Liver (tissue), 9 donors: Measurements from ENCODE around the gene AFF2. TPM values are rescaled to one million over a fixed set of nuclear protein-coding genes. Genes with fewer than 3 reads are reported as not detected.

Experiments used
- DNase-seq: peaks from one replicate; pipeline ENCODE4 v3.0.0-alpha.2; 2017; ENCODE audit warnings: low spot score
- H3K27ac ChIP-seq, 2 donors: one replicate each; pipeline ENCODE4 v1.7.0; 2013; ENCODE audit warnings: inconsistent platforms in 2 of 2, low read length in 2 of 2, control low read depth in 1 of 2, low read depth in 1 of 2, mild to moderate bottlenecking in 1 of 2
- H3K27me3 ChIP-seq, 4 donors: one replicate each; pipeline versions ENCODE4 v1.6.1 to v1.7.0; 2013; ENCODE audit warnings: low read length in 3 of 4, inconsistent platforms in 1 of 4, mild to moderate bottlenecking in 1 of 4, moderate library complexity in 1 of 4; ENCODE audit not compliant: control insufficient read depth in 4 of 4, insufficient read depth in 4 of 4
- H3K36me3 ChIP-seq, 4 donors: one replicate each; pipeline versions ENCODE4 v1.6.1 to v1.7.0; 2013; ENCODE audit warnings: low read length in 3 of 4, mild to moderate bottlenecking in 3 of 4, low read depth in 1 of 4, moderate library complexity in 1 of 4; ENCODE audit not compliant: control insufficient read depth in 4 of 4, insufficient read depth in 3 of 4
- H3K4me1 ChIP-seq, 4 donors: one replicate each; pipeline versions ENCODE4 v1.6.1 to v1.7.0; 2013; ENCODE audit warnings: low read length in 3 of 4, mild to moderate bottlenecking in 3 of 4, moderate library complexity in 1 of 4; ENCODE audit not compliant: control insufficient read depth in 4 of 4, insufficient read depth in 4 of 4
- H3K4me3 ChIP-seq, 3 donors: one replicate each; pipeline versions ENCODE4 v1.6.1 to v1.7.0; 2013; ENCODE audit warnings: low read length in 3 of 3, control low read depth in 1 of 3, low read depth in 1 of 3, mild to moderate bottlenecking in 1 of 3
- H3K9ac ChIP-seq, 2 donors: one replicate each; pipeline ENCODE4 v1.7.0; 2013; ENCODE audit warnings: low read length in 2 of 2, mild to moderate bottlenecking in 2 of 2, moderate library complexity in 2 of 2, control low read depth in 1 of 2, low read depth in 1 of 2
- H3K9me3 ChIP-seq, 4 donors: one replicate each; pipeline versions ENCODE4 v1.6.1 to v1.7.0; 2013; ENCODE audit warnings: low read length in 3 of 4; ENCODE audit not compliant: control insufficient read depth in 4 of 4
- EGR1 ChIP-seq, 2 donors: IDR thresholded peaks; 2 replicates each; pipeline ENCODE4 v1.6.1; 2016 to 2018; ENCODE audit warnings: antibody characterized with exemption in 2 of 2, low read depth in 2 of 2
- FOXA1 ChIP-seq: IDR thresholded peaks from 2 replicates; pipeline ENCODE4 v1.6.1; 2016; ENCODE audit warnings: antibody characterized with exemption
- FOXA2 ChIP-seq: IDR thresholded peaks from 2 replicates; pipeline ENCODE4 v1.6.1; 2016; ENCODE audit warnings: antibody characterized with exemption
- GABPA ChIP-seq, 2 donors: IDR thresholded peaks in 1 of 2; conservative IDR thresholded peaks in 1 of 2; 2 replicates each; pipeline ENCODE4 v1.6.1; 2016; ENCODE audit warnings: antibody characterized with exemption in 2 of 2, mild to moderate bottlenecking in 1 of 2, moderate library complexity in 1 of 2
- HNF4A ChIP-seq, 2 donors: conservative IDR thresholded peaks; 2 replicates each; pipeline ENCODE4 v1.6.1; 2016; ENCODE audit warnings: antibody characterized with exemption in 2 of 2, mild to moderate bottlenecking in 2 of 2
- HNF4G ChIP-seq: IDR thresholded peaks from 2 replicates; pipeline ENCODE4 v1.6.1; 2016; ENCODE audit warnings: antibody characterized with exemption
- JUND ChIP-seq, 2 donors: IDR thresholded peaks; 2 replicates each; pipeline ENCODE4 v1.6.1; 2016; ENCODE audit warnings: antibody characterized with exemption in 2 of 2
- RAD21 ChIP-seq, 2 donors: IDR thresholded peaks; 2 replicates each; pipeline ENCODE4 v1.6.1; 2016; ENCODE audit warnings: antibody characterized with exemption in 2 of 2, mild to moderate bottlenecking in 2 of 2
- RXRA ChIP-seq, 2 donors: IDR thresholded peaks; 2 replicates each; pipeline ENCODE4 v1.6.1; 2017 to 2018; ENCODE audit warnings: antibody characterized with exemption in 2 of 2, mild to moderate bottlenecking in 1 of 2
- SP1 ChIP-seq: IDR thresholded peaks from 2 replicates; pipeline ENCODE4 v1.6.1; 2018; ENCODE audit warnings: antibody characterized with exemption, mild to moderate bottlenecking
- TAF1 ChIP-seq: conservative IDR thresholded peaks from 2 replicates; pipeline ENCODE4 v1.6.1; 2016; ENCODE audit warnings: antibody characterized with exemption, mild to moderate bottlenecking
- YY1 ChIP-seq: IDR thresholded peaks from 2 replicates; pipeline ENCODE4 v1.6.1; 2016; ENCODE audit warnings: antibody characterized with exemption, mild to moderate bottlenecking
- WGBS: extraction: QIAGEN DNeasy Blood & Tissue Kit; methylation state at CpG from one replicate; pipeline ENCODE4 v1.1.7; 2013; 5-methylcytosine and 5-hydroxymethylcytosine counted together
- polyA plus RNA-seq, 2 donors: library from polyadenylated mRNA; stranded (reverse) in 1 of 2; unstranded in 1 of 2; fragments of 200-250 nt in 1 of 2; fragments of >200 nt in 1 of 2; fragmentation: Nextera tagmentation in 1 of 2; extraction: Ambion mirVana in 1 of 2; gene quantifications; one replicate each; pipeline versions ENCODE4 v1.2.1 to v1.2.3, GENCODE V29; 2013 to 2015
- total RNA-seq, 2 donors: library from RNA; depleted of rRNA; stranded (reverse); fragments of >200 nt; gene quantifications; one replicate each; pipeline ENCODE4 v1.2.3, GENCODE V29; 2014
- TF ChIP-seq, protein P1 (sequence below): IDR thresholded peaks from 2 replicates; pipeline ENCODE4 v1.6.1; 2016; ENCODE audit warnings: antibody characterized with exemption, mild to moderate bottlenecking
- TF ChIP-seq, protein P2 (sequence below): IDR thresholded peaks from 2 replicates; pipeline ENCODE4 v1.6.1; 2016; ENCODE audit warnings: antibody characterized with exemption
- TF ChIP-seq, protein P3 (sequence below): IDR thresholded peaks from 2 replicates; pipeline ENCODE4 v1.6.1; 2016; ENCODE audit warnings: antibody characterized with exemption
- donor health status: healthy.
- donor health status: healthy.
- donor health status: healthy.
- donor health status: healthy.
- donor health status: healthy.

Gene AFF2
- total and polyA plus RNA-seq, 4 donors: 0.01 to 1.6 (median 0.50) TPM; not detected in 1

DNA sequence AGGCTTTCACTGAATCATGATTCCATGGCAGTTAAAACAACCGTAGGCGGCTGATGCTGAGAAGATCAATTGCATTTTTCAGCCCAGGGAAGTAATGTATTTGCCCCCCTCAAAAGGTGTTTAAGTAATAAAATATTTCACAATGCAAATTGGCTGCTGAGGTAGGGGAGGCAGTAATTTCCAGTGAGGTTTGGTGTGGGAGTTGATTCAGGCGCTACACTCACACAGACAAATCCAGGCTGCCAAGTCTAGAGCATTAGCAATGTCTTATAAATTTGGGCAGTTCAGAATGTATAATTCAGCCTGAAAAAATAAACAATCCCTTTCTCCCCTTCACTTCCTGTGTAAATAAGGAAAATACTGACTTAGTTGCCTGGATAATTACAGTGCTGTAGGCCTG is 543.0 kb downstream of the AFF2 start (continued):
- TF ChIP-seq, protein P1, sequence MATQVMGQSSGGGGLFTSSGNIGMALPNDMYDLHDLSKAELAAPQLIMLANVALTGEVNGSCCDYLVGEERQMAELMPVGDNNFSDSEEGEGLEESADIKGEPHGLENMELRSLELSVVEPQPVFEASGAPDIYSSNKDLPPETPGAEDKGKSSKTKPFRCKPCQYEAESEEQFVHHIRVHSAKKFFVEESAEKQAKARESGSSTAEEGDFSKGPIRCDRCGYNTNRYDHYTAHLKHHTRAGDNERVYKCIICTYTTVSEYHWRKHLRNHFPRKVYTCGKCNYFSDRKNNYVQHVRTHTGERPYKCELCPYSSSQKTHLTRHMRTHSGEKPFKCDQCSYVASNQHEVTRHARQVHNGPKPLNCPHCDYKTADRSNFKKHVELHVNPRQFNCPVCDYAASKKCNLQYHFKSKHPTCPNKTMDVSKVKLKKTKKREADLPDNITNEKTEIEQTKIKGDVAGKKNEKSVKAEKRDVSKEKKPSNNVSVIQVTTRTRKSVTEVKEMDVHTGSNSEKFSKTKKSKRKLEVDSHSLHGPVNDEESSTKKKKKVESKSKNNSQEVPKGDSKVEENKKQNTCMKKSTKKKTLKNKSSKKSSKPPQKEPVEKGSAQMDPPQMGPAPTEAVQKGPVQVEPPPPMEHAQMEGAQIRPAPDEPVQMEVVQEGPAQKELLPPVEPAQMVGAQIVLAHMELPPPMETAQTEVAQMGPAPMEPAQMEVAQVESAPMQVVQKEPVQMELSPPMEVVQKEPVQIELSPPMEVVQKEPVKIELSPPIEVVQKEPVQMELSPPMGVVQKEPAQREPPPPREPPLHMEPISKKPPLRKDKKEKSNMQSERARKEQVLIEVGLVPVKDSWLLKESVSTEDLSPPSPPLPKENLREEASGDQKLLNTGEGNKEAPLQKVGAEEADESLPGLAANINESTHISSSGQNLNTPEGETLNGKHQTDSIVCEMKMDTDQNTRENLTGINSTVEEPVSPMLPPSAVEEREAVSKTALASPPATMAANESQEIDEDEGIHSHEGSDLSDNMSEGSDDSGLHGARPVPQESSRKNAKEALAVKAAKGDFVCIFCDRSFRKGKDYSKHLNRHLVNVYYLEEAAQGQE: no peak
- no peak for TF ChIP-seq FOXA2
- no peak for TF ChIP-seq GABPA (IDR thresholded peaks at IDR 0.05 in 1 of 2, conservative IDR thresholded peaks at IDR 0.05 in 1 of 2)
- TF ChIP-seq RXRA (IDR thresholded peaks at IDR 0.05): no peak

DNA sequence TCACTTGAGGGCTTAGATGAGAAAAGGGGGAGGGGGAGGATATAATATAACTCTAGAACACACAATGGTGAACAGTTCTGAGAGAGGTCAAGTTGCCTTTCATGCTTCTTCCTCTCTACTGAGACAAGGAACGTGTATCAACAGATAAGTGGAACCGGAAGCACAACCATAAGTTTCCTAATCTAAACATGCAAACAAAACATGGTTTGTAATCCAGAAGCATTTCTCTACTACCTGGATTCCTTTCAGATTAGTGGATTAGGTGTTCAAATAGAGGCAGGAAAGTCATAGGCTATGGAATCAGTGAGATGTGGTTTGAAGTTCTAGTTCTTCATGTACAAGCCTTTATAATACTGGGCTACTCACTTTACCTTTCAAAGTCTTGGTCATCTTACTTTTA is 544.1 kb downstream of the AFF2 start:
- Histone ChIP-seq H3K9ac (no peak overlapping the region), H3K9me3 (no peaks in the 10 kb centered on the region), H3K4me1 (no peaks in the 10 kb centered on the region), H3K36me3 (no peaks in the 10 kb centered on the region), H3K4me3 (no peak overlapping the region), H3K27me3 (peaks cover 0 to under 1% (median 0%) of the 10 kb centered on the region in 4 donors), H3K27ac (no peak overlapping the region)
- no peak for DNase-seq
- TF ChIP-seq JUND (IDR thresholded peaks at IDR 0.05) (no peak), TAF1 (no peak), FOXA2 (no peak), EGR1 (IDR thresholded peaks at IDR 0.05; ENCODE audit: low read depth in 2 of 2) (no peak), RXRA (IDR thresholded peaks at IDR 0.05) (no peak), GABPA (IDR thresholded peaks at IDR 0.05 in 1 of 2, conservative IDR thresholded peaks at IDR 0.05 in 1 of 2) (no peak), SP1 (no peak), HNF4G (no peak), RAD21 (IDR thresholded peaks at IDR 0.05) (no peak), FOXA1 (no peak), YY1 (no peak), HNF4A (conservative IDR thresholded peaks at IDR 0.05) (no peak)
- TF ChIP-seq, protein P1: no peak
- TF ChIP-seq, protein P2, sequence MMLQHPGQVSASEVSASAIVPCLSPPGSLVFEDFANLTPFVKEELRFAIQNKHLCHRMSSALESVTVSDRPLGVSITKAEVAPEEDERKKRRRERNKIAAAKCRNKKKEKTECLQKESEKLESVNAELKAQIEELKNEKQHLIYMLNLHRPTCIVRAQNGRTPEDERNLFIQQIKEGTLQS: no peak
- TF ChIP-seq, protein P3, sequence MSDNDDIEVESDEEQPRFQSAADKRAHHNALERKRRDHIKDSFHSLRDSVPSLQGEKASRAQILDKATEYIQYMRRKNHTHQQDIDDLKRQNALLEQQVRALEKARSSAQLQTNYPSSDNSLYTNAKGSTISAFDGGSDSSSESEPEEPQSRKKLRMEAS: no peak
- 70% methylated on average over 2 of the region's 2 CpGs for WGBS
